ENCODE measurements around the gene SORCS3.

DNA sequence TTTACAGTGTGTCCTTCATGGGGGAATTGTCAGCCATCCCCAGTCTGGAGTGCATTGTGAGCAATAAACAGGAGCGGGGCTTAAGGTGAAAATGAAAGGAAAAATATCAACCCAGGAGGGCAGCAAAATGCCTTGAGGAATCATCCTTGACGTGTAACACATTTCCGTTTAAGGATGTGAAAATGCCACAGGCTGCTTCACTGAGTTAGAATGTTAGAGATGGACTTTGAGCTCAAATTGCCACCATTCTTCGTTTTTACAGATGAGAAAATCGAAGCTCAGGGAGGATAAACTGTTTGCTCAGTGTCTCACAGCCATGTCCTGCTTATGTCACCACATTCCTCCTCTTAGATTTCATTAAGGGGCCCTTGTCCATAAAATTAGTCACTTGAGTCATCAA is 23.1 kb downstream of the SORCS3 start:
- TF ChIP-seq ZFYVE20 (CRISPR knock-in tag; IDR thresholded peaks at IDR 0.05; ENCODE audit: borderline replicate concordance, low read depth) (no peak), MBD4 (IDR thresholded peaks at IDR 0.05; ENCODE audit: borderline replicate concordance, low read length) (no peak), TBL1XR1 (IDR thresholded peaks at IDR 0.05; ENCODE audit: borderline replicate concordance, low read length, partially characterized antibody) (no peak), POLR2A (IDR thresholded peaks at IDR 0.05; ENCODE audit: insufficient read depth in 1 of 2, low read depth in 2 of 2, low read length in 2 of 2) (no peak), BHLHE40 (IDR thresholded peaks at IDR 0.05; ENCODE audit: low read length) (no peak), GABPB1 (CRISPR knock-in tag; IDR thresholded peaks at IDR 0.05) (no peak), KLF13 (CRISPR knock-in tag; IDR thresholded peaks at IDR 0.05) (no peak), ZNF446 (CRISPR knock-in tag; IDR thresholded peaks at IDR 0.05) (no peak), ZMYM3 (CRISPR knock-in tag; IDR thresholded peaks at IDR 0.05) (no peak)
- TF ChIP-seq, protein P1, sequence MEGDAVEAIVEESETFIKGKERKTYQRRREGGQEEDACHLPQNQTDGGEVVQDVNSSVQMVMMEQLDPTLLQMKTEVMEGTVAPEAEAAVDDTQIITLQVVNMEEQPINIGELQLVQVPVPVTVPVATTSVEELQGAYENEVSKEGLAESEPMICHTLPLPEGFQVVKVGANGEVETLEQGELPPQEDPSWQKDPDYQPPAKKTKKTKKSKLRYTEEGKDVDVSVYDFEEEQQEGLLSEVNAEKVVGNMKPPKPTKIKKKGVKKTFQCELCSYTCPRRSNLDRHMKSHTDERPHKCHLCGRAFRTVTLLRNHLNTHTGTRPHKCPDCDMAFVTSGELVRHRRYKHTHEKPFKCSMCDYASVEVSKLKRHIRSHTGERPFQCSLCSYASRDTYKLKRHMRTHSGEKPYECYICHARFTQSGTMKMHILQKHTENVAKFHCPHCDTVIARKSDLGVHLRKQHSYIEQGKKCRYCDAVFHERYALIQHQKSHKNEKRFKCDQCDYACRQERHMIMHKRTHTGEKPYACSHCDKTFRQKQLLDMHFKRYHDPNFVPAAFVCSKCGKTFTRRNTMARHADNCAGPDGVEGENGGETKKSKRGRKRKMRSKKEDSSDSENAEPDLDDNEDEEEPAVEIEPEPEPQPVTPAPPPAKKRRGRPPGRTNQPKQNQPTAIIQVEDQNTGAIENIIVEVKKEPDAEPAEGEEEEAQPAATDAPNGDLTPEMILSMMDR (CRISPR knock-in tag; IDR thresholded peaks at IDR 0.05) = no peak
- TF ChIP-seq, protein P2, sequence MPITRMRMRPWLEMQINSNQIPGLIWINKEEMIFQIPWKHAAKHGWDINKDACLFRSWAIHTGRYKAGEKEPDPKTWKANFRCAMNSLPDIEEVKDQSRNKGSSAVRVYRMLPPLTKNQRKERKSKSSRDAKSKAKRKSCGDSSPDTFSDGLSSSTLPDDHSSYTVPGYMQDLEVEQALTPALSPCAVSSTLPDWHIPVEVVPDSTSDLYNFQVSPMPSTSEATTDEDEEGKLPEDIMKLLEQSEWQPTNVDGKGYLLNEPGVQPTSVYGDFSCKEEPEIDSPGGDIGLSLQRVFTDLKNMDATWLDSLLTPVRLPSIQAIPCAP (CRISPR knock-in tag; IDR thresholded peaks at IDR 0.05; ENCODE audit: low read depth) = no peak
- TF ChIP-seq, protein P3, sequence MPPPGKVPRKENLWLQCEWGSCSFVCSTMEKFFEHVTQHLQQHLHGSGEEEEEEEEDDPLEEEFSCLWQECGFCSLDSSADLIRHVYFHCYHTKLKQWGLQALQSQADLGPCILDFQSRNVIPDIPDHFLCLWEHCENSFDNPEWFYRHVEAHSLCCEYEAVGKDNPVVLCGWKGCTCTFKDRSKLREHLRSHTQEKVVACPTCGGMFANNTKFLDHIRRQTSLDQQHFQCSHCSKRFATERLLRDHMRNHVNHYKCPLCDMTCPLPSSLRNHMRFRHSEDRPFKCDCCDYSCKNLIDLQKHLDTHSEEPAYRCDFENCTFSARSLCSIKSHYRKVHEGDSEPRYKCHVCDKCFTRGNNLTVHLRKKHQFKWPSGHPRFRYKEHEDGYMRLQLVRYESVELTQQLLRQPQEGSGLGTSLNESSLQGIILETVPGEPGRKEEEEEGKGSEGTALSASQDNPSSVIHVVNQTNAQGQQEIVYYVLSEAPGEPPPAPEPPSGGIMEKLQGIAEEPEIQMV (CRISPR knock-in tag; IDR thresholded peaks at IDR 0.05; ENCODE audit: low read depth) = no peak
- TF ChIP-seq, protein P4, sequence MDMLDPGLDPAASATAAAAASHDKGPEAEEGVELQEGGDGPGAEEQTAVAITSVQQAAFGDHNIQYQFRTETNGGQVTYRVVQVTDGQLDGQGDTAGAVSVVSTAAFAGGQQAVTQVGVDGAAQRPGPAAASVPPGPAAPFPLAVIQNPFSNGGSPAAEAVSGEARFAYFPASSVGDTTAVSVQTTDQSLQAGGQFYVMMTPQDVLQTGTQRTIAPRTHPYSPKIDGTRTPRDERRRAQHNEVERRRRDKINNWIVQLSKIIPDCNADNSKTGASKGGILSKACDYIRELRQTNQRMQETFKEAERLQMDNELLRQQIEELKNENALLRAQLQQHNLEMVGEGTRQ (IDR thresholded peaks at IDR 0.05; ENCODE audit: low read depth, low read length) = no peak
- TF ChIP-seq, protein P4 (CRISPR knock-in tag; IDR thresholded peaks at IDR 0.05; ENCODE audit: borderline replicate concordance) = no peak
- TF ChIP-seq, protein P5, sequence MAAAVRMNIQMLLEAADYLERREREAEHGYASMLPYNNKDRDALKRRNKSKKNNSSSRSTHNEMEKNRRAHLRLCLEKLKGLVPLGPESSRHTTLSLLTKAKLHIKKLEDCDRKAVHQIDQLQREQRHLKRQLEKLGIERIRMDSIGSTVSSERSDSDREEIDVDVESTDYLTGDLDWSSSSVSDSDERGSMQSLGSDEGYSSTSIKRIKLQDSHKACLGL (CRISPR knock-in tag; IDR thresholded peaks at IDR 0.05) = no peak

Data from HepG2 (cell line).